Measurements from ENCODE around the gene KIAA1217.

GRCh38 chr10:24502801-24503460 lies 294.0 kb downstream of the KIAA1217 start:
- TF ChIP-seq CTCF (IDR thresholded peaks at IDR 0.05) (no peak), POLR2AphosphoS5 (IDR thresholded peaks at IDR 0.05) (no peak), POLR2A (IDR thresholded peaks at IDR 0.05) (no peak)

All from prostate gland (tissue), 2 donors.